GM03348 (cell line): ENCODE data around the gene PCDHGC3.

Experiments used
- DNase-seq: peaks from one replicate; pipeline ENCODE4 v3.0.0; 2012; ENCODE audit warnings: low spot score

Gene PCDHGC3

DNA sequence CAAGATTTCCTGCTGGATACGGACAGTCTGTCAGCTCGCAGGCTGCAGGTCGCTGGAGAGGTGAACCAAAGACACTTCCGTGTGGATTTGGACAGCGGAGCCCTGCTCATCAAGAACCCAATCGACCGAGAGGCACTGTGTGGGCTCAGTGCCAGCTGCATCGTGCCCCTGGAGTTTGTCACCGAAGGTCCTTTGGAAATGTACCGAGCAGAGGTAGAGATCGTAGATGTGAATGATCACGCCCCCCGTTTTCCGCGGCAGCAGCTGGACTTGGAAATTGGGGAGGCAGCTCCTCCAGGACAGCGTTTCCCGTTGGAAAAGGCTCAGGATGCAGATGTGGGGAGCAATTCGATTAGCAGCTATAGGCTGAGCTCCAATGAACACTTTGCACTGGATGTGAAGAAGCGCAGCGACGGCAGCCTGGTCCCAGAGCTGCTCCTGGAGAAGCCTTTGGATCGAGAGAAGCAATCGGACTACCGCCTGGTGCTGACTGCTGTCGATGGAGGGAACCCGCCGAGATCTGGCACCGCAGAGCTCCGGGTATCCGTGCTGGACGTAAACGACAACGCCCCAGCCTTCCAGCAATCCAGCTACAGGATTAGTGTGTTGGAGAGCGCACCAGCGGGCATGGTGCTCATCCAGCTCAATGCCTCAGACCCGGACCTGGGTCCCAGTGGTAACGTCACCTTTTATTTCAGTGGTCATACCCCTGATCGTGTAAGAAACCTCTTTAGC is 9.7 kb downstream of the PCDHGC3 start:
- DNase-seq, result no peak

DNA sequence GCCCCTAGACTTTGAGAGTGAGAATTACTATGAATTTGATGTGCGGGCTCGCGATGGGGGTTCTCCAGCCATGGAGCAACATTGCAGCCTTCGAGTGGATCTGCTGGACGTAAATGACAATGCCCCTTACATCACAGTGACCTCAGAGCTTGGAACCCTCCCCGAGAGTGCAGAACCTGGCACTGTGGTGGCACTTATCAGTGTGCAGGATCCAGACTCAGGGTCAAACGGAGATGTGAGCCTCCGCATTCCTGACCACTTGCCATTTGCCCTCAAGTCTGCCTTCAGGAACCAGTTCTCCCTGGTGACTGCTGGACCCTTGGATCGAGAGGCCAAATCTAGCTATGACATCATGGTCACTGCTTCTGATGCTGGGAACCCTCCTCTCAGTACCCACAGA is 10.3 kb downstream of the PCDHGC3 start:
- DNase-seq, result no peak

DNA sequence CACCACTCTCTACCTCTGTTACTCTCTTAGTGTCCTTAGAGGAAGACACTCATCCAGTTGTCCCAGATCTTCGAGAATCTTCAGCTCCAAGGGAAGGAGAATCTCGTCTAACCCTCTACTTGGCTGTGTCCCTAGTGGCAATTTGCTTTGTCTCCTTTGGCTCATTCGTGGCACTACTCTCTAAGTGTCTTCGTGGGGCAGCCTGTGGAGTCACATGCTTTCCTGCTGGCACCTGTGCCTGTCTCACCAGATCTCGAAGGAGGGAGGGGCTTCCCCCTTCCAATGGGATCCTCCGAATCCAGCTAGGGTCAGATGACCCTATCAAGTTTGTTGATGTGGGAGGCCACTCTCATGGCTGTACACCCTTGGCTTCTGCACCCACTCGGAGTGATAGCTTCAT is 11.4 kb downstream of the PCDHGC3 start:
- no peak for DNase-seq

DNA sequence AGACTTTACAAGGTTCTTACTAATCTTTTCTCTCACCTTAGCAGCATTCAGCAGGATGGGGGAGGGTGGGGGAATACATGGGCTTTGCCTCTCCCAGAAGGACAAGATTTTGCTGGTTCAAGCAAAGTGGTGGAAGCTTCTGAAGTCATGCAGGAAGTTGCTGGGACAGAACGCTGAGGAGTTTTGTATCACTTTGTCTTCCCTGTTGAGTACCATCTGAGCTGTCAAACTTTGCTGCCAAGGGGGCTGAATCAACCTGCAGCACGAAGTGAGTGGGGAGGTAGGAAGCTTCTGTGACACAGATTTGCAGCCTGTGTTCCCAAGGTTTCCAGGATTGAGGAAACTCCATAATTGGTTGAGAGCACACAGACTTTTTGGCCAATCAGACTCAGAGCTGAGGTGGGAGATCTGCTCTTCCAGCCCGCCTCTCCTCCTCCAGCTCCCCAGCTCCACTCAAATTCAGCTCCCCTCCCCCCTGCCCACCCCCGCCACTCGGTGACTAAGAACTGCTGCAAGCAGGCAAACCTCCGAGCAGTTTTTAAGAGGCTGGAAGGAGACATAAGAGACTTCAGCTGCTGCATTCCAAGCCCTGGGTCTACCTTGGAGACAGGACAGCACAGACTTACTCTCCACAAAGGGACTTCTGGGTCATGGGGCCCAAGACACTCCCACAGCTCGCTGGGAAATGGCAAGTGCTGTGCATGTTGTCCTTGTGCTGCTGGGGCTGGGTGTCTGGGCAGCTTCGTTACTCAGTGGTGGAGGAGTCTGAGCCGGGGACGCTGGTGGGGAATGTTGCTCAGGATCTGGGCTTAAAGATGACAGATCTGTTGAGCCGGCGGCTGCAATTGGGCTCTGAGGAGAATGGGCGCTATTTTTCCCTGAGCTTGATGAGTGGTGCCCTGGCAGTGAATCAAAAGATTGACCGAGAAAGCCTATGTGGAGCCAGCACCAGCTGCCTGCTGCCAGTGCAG is 13.1 kb downstream of the PCDHGC3 start, which contains the start of gene PCDHGC5:
TSS of gene PCDHGC5 (plus strand) at position 491 of the 971 bp plus-strand sequence. CDS start at position 651, 160 bp downstream.
- DNase-seq, result peak; percentile 89

DNA sequence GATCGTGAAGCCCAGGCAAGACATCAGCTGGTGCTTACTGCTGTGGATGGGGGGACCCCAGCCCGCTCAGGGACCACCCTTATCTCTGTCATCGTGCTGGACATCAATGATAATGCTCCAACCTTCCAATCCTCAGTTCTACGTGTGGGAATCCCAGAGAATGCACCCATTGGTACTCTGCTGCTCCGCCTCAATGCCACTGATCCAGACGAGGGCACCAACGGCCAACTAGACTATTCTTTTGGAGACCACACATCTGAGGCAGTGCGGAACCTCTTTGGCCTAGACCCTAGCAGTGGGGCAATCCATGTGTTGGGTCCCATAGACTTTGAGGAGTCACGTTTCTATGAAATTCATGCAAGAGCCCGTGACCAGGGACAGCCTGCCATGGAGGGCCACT is 14.1 kb downstream of the PCDHGC3 start:
- DNase-seq, result no peak

DNA sequence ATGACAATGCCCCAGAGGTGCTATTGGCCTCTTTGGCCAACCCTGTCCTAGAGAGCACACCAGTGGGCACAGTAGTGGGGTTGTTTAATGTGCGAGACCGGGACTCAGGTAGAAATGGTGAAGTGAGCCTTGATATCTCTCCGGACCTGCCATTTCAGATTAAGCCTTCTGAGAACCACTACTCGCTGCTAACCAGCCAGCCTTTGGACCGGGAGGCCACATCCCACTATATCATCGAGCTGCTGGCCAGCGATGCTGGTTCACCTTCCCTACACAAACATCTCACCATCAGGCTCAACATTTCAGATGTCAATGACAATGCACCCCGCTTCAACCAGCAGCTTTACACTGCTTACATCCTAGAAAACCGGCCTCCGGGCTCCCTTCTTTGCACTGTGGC is 14.5 kb downstream of the PCDHGC3 start:
- DNase-seq, result no peak

DNA sequence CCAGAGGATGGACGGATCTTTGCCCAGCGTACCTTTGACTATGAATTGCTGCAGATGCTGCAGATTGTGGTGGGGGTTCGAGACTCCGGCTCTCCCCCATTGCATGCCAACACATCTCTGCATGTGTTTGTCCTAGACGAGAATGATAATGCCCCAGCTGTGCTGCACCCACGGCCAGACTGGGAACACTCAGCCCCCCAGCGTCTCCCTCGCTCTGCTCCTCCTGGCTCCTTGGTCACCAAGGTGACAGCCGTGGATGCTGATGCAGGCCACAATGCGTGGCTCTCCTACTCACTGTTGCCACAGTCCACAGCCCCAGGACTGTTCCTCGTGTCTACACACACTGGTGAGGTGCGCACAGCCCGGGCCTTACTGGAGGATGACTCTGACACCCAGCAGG is 15.0 kb downstream of the PCDHGC3 start:
- DNase-seq, result no peak

DNA sequence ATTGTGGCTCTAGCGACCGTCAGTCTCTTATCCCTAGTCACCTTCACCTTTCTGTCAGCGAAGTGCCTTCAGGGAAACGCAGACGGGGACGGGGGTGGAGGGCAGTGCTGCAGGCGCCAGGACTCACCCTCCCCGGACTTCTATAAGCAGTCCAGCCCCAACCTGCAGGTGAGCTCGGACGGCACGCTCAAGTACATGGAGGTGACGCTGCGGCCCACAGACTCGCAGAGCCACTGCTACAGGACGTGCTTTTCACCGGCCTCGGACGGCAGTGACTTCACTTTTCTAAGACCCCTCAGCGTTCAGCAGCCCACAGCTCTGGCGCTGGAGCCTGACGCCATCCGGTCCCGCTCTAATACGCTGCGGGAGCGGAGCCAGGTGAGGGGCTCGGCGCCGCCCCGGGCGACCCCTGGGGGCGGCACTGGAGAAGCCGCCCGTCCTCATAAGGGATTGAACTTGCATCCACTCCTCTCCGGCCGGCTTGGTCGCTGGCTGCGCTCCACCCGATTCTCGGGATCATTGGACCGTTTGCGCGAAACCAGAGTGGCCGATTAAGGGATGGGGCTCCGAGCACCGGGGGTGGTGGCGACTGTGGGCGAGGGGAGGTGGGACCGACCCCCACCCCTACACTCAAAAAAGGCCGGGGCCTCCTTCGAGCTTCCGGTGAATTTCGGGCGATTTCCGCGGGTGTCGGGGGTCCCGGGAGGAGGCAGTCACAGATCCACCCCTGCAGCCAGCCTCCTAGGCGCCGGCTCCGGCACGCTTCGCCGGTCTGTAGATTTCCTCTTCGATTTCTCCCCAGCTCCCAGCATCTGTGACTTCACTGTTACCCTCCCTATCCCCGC is 15.8 kb downstream of the PCDHGC3 start:
- DNase-seq, result no peak

DNA sequence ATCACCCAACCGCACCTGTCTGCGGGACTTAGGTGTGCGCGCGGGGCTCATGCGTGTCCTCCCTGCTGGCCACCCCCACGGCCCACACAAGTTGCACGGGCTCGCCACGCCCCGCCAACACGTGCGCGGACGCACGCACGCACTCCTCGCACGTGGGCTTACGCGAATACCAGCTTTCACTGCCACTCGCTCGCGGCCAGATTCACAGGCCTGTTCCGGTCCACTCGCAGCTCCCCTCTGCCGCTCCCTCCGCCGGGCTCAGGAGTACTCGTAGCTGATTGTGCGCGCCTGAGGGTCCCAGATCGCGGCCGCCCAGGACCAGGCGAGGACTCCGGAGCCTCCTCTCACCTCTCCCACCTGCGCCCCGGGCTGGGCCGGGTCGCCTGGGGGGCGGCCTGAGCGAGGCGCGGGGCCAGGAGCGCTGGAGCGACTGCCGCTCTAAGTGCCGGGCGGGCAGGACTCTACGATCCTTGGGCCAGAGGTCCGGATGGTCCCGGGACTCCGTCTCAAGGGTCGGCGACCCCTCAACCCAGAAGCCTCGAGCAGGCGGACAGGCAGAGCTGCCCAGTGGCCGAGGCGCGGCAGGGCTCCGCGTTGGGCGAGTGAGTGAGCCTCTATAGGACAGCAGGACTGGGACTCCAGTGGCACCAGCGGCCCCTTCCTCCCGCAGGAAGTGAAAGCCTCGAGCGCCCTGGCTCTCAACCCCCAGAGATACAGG is 16.6 kb downstream of the PCDHGC3 start:
- no peak for DNase-seq

DNA sequence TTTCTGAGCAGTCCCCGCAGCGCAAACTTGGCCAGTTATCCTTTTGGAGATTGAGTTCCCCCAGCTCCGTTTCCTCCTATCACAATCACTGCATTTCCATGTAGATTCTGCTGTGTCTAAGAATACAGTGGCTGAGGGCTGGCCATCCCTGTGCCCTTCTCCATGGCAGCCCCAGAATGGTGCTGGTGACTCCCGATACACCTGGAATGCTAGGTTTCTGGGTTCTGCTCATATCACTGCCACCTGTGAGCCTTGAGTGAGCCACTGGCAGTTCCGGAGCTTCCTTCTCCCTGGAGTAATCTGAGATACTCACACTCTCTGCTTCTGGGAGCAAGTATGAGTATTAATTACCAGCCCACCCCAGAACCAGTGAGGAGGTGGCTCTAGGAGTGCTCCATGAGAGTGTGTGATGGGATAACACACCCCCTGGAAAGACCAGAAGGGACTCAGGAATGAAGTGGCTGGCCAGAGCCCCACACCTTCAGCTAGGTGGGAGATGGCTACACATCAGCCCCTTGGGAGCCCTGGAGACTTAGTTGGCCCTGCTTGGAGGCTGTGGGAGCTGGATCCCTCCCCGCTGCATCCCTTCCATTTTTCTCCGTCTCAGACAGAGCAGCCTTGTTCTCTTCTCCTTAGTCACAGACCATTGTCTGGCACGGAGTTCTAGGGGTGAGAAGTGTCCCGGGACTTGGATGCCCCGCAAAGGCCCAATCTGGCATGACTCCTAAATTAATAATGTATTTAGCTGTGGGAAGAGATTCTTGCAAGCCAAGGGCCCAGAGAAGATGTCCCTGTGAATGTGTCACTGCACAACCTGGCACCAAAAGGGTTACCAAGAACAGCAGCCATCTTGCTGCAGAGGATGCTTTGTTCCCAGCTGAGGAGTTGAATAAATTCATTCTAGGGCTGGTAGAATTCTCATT is 18.0 kb downstream of the PCDHGC3 start:
- DNase-seq, result no peak

DNA sequence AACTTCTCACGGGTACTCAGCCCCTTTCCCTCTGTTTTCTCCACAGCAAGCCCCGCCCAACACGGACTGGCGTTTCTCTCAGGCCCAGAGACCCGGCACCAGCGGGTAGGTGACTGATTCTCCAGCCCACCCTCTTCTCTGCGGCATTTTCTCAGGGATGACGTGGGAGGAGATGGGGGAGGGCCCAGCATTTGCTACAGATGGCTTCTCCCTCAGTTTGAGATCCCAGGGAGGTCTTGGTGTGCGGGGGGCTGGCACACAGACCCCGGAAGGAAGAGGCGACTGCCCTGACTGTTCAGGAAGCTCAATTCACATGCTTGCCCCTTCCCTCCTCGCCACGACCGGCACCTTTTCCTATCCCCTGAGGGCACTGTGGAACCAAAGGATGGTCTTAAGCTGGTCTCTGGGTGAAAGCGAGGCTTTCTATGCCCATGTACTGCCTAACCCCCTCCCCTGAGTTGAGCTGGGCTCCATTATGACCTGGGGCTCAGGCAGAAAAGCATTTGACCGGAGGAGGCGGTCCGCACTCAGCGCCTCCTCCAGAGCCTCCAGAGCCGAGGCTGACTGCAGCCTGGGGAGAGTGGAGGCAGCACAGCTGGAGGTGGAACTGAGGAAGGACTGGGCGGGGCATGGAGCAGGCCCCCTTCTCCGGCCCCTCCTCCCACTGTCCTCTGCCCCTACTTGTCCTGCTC is 19.1 kb downstream of the PCDHGC3 start:
- DNase-seq, result no peak

DNA sequence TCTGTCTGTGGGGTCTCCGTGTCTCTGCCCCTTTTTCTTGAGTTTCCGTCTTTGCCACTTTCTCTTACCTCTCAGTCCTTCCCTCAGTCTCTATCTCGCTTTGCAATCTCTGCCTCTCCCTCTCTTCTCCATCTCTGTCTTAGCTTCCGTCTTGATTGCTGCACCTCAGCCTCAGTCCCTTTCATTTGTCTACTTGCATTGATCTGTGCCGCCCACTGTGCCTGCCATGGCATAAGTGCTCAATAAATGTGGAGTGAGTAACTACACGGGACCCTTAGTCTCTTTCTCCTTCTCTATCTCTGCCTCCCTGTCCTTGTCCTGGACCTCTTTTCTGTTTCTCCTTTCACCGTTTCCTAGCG is 19.7 kb downstream of the PCDHGC3 start:
- DNase-seq, result no peak

DNA sequence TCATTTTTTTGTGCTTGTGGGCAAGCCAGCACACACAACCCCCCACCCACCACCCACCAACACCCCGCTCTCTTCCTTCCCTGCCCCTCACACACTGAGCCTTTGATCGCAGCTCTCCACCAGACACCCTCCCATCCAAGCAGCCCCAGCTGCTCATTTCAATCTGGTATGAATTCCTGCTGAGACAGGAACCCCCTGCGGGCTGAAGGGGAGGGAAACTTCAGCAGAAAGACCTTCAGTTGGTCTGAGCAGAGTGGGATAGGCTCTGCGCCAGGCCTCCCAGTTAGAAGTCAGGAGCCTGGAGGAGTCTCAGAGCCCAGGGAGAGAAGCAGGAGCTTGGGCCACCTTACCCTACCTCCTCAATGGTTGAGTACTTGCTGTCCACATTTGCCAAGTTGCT is 20.3 kb downstream of the PCDHGC3 start:
- no peak for DNase-seq

DNA sequence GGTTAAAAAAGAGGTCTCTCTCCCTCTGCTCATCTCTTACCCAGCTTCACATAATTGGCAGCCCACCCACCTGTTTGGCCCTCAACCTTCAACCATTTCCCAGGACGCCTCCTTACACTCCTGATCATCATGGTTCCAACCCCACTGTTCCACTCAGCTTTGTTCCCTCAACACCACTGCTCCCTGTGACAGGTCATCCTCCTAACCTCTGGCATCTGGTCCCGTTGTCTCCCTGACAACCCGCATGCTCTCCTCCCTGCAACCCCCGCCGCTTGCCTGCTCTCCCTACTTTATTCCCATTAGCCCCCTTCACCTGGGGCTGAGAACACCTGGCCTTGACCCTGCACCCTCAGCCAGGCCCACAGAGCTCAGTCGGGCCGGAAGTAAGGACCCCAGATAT is 26.0 kb downstream of the PCDHGC3 start:
- DNase-seq, result no peak

DNA sequence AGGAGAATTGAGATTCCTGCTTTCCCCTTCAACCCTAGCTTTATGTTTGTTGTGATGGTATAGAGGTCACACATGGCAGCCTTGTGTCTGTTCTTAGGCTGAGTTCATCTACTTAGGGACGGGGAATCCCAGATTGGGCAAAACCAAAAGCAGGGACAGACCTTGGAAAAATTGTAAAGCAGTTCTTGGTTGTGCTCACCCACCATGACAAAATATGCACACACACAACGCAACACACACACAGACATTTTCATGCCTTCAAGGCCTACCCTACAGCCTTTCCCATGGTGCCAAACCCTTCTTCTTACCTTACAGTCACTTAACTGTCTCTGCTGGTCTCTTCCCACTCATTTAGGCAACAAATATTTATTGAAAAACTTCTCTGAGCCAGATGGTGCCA is 27.9 kb downstream of the PCDHGC3 start:
- no peak for DNase-seq

DNA sequence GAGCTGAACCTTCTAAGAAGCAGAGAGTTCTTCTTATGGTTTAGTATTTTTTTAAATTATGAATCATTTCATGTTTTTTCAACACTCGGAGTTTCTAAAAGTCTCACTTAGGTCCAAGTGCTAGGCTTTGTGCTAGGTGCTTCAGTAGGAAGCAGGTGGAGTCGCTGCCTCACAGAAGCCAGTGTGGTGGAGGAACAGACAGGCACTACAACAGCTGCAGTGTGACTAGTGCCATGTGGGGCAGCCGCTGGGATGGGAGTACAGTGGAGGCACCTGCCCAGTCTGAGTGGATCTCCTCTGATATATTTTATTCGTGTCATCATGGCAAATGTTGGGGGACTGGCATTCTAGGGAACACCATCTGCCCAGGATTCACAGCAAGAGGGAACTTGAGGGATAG is 28.4 kb downstream of the PCDHGC3 start:
- DNase-seq, result no peak

DNA sequence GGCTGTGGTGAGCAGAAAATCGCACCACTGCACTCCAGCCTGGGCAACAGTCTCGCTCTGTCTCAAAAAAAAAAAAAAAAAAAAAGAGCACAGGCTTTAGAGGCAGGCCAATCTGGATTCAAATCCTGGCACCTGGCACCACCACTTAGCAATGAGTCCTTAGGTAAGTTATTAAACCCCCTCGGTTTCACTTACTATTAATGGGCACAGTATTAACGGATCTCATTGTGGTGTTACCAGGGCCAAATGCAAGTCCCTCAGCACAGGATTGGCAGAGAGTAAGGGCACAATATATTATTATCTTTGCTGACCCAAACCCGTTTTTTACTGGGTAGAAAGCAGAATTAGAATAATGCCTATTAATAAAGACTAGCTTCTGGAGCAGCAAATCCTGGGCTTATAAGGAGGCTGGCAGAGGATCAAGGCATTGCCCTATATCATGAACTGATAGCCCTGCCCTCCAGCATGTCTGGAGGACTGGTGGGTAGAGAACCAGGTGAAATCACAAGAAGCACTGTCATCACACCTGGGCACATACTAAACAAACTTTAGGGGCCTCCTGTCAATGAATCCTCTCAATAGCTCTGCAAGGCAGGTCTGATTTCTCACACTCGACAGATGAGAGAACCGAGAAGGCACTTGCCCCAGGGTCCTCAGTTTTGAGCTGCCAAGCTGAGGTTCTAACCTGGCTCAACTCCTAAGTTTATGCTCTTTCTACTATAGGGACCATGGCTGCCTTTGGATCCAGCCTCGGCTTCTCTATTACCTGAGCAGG is 30.8 kb downstream of the PCDHGC3 start:
- no peak for DNase-seq

DNA sequence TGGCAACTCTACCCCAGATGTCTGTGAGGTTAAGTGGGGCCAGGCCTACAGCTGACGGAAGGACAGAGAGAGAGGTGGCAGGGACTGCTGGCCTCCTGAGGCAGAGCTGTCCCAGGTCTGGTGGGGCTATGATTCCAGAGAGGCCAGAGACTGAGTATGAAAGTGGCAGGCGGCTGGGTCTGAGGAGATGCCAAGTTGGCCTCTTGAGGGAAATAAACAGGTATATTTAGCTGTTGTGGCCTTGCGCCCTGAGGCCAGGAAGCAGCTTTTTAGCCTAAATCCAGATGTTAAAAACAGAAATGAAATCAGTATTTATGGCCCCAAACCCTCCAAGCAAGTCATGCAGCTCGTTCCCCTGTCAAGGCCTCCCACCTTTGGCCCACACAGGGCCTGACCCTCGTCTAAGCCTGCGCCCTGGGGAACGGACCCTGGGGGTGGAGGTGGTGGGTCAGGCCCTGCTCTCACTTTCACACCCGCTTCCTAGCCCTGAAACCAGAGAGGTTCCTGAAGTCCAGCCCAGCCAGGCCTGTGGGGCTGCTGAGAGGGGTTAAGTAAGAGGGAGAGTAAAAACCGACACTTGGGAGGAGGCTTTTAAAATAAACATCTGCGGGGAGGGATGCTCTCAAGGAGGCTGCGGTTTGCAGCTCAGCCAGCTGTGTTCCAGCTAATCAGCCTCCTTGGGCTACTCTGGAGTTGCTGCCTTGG is 31.8 kb downstream of the PCDHGC3 start:
- DNase-seq, result peak; percentile 85

DNA sequence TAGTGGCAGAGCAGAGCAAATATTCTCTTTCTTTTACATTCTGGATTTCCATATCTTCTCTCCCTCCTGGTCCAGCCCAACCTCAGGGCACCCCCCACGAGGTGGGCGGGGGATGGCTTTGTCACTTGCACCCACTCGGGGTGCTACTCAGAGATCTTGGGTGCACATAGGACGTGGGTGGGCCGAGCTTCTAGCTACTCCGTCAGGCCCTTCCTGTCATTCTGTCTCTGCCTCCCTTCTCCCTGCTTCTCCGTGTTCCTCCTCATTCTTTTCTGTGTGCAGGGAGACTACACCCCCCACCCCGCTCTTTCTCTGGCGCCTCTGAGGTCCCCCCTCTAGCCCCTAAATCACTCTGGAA is 32.7 kb downstream of the PCDHGC3 start:
- DNase-seq, result no peak
